Adrenal gland (tissue), 5 donors: ENCODE results near the gene MBD3.

Experiments
- POLR2A ChIP-seq, 2 donors: fragments of 450-650 bp; IDR thresholded peaks; one replicate each; pipeline ENCODE4 v1.6.1; 2017; ENCODE audit warnings: antibody characterized with exemption in 2 of 2, mild to moderate bottlenecking in 2 of 2, moderate library complexity in 1 of 2
- TF ChIP-seq, protein P1 (sequence below), 6 experiments: fragments of 450-650 bp in 4 of 6; fragments of 200-600 bp in 2 of 6; sonication (generic) in 1 of 6; IDR thresholded peaks; 1 replicate in 5 of 6; 2 replicates in 1 of 6; pipeline versions ENCODE4 v1.5.1 to v1.8.0; 2016 to 2021; ENCODE audit warnings: antibody characterized with exemption in 6 of 6, mild to moderate bottlenecking in 2 of 6, moderate library complexity in 1 of 6
- donor health status: DM: no; HTN: no; CAD: no.

GRCh38 chr19:1584500-1585242 is 8.0 kb downstream of the MBD3 start:
- TF ChIP-seq, protein P1, sequence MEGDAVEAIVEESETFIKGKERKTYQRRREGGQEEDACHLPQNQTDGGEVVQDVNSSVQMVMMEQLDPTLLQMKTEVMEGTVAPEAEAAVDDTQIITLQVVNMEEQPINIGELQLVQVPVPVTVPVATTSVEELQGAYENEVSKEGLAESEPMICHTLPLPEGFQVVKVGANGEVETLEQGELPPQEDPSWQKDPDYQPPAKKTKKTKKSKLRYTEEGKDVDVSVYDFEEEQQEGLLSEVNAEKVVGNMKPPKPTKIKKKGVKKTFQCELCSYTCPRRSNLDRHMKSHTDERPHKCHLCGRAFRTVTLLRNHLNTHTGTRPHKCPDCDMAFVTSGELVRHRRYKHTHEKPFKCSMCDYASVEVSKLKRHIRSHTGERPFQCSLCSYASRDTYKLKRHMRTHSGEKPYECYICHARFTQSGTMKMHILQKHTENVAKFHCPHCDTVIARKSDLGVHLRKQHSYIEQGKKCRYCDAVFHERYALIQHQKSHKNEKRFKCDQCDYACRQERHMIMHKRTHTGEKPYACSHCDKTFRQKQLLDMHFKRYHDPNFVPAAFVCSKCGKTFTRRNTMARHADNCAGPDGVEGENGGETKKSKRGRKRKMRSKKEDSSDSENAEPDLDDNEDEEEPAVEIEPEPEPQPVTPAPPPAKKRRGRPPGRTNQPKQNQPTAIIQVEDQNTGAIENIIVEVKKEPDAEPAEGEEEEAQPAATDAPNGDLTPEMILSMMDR (IDR thresholded peaks at IDR 0.05): no peak
- no peak for TF ChIP-seq POLR2A (IDR thresholded peaks at IDR 0.05)
